Upper lobe of right lung (tissue), 1 donor: ENCODE measurements around the gene DNAJC17. TPM values are rescaled to one million over a fixed set of nuclear protein-coding genes. Genes with fewer than 3 reads are reported as not detected.

Source experiments
- ATAC-seq: fragments of 200-7000 bp; cut with Tn5 transposase; one replicate; pipeline ENCODE4 v1.9.1; 2020; ENCODE audit warnings: mild to moderate bottlenecking, moderate library complexity
- DNase-seq: peaks from one replicate; pipeline ENCODE4 v3.0.0-alpha.2; 2020
- H3K27ac ChIP-seq: fragments of 200-600 bp; one replicate; pipeline ENCODE4 v1.8.0; 2022
- H3K27me3 ChIP-seq: fragments of 200-600 bp; one replicate; pipeline ENCODE4 v1.8.0; 2022; ENCODE audit warnings: mild to moderate bottlenecking
- H3K36me3 ChIP-seq: fragments of 200-600 bp; one replicate; pipeline ENCODE4 v1.8.0; 2022
- H3K4me1 ChIP-seq: fragments of 200-600 bp; one replicate; pipeline ENCODE4 v1.8.0; 2022
- H3K4me3 ChIP-seq: fragments of 200-600 bp; one replicate; pipeline ENCODE4 v1.8.0; 2022; ENCODE audit warnings: mild to moderate bottlenecking
- H3K9me3 ChIP-seq: fragments of 200-600 bp; one replicate; pipeline ENCODE4 v1.8.0; 2022
- intact Hi-C: fragments of 100-400 bp; cut with DNase I; formaldehyde crosslinking; loops from one replicate; pipeline ENCODE4 v1.11.0; 2022
- total RNA-seq: library from RNA; stranded (reverse); fragmentation: NEBNext Ultra II Directional; extraction: Animal tissue kit (Norgen Biotek cat#: 25700); gene quantifications from one replicate; pipeline ENCODE4 v1.2.1, GENCODE V29; 2021
- TF ChIP-seq, protein P1 (sequence below): fragments of 200-600 bp; IDR thresholded peaks from one replicate; pipeline ENCODE4 v1.8.0; 2022; ENCODE audit warnings: antibody characterized with exemption
- donor health status: DM: no; HTN: yes; CAD: no; lungs with severe emphysema.

The DNAJC17 gene
- total RNA-seq, 1 donor from 2014 or later = 30.7 TPM

DNA sequence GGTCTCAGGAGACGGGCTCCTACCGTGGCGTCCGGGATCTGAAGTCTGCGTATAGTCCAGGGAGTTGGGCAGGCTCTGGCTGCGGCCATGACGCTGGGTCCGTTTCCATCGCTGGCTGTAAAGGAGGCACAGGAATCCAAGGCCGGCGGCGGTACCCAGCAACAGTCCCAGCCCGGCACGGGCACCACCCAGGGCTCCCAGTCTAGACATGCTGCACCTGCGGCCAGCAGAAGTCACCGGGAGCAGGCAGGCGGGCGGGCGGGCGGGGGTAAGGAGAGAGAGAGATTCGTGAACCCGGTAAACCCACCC lies 52.7 kb downstream of the DNAJC17 start:
- ATAC-seq (peak; percentile 37), DNase-seq (peak; percentile 76)
- no peaks in the 10 kb centered on the region for H3K27me3 ChIP-seq
- H3K27ac ChIP-seq = peak overlapping the region; percentile 82
- TF ChIP-seq, protein P1, sequence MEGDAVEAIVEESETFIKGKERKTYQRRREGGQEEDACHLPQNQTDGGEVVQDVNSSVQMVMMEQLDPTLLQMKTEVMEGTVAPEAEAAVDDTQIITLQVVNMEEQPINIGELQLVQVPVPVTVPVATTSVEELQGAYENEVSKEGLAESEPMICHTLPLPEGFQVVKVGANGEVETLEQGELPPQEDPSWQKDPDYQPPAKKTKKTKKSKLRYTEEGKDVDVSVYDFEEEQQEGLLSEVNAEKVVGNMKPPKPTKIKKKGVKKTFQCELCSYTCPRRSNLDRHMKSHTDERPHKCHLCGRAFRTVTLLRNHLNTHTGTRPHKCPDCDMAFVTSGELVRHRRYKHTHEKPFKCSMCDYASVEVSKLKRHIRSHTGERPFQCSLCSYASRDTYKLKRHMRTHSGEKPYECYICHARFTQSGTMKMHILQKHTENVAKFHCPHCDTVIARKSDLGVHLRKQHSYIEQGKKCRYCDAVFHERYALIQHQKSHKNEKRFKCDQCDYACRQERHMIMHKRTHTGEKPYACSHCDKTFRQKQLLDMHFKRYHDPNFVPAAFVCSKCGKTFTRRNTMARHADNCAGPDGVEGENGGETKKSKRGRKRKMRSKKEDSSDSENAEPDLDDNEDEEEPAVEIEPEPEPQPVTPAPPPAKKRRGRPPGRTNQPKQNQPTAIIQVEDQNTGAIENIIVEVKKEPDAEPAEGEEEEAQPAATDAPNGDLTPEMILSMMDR = no peak
- H3K9me3 ChIP-seq = no peaks in the 10 kb centered on the region
- intact Hi-C loops = no loop called here
- peak overlapping the region; percentile 77 for H3K4me3 ChIP-seq
- H3K4me1 ChIP-seq = peaks cover 17% of the 10 kb centered on the region
- peaks cover 29% of the 10 kb centered on the region for H3K36me3 ChIP-seq

DNA sequence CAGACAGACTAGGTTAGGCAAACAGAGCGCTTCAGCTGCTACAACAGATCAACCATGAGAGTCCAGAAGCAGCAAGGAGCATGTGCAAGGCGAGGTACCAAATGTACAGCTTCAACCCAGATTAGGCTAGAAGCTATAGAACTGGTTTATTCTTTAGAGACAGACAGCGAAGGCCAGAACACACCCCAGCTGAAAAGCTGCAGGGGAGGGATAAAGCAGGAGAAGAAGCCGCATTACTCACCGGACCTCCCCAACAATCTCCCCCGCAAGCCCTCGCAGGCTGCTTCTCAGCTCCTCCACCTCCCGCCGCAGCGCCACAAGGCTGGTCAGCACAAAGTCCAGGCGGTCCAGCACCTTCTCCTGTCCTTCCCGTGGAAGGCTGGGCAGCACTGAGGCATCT lies 55.5 kb downstream of the DNAJC17 start:
- H3K27me3 ChIP-seq = no peaks in the 10 kb centered on the region
- peaks cover 17% of the 10 kb centered on the region for H3K4me1 ChIP-seq
- H3K4me3 ChIP-seq = no peak overlapping the region
- H3K36me3 ChIP-seq = peaks cover 38% of the 10 kb centered on the region
- H3K9me3 ChIP-seq = no peaks in the 10 kb centered on the region
- ATAC-seq (no peak), DNase-seq (no peak)
- TF ChIP-seq, protein P1 = no peak
- H3K27ac ChIP-seq = no peak overlapping the region
- intact Hi-C loops = no loop called here

DNA sequence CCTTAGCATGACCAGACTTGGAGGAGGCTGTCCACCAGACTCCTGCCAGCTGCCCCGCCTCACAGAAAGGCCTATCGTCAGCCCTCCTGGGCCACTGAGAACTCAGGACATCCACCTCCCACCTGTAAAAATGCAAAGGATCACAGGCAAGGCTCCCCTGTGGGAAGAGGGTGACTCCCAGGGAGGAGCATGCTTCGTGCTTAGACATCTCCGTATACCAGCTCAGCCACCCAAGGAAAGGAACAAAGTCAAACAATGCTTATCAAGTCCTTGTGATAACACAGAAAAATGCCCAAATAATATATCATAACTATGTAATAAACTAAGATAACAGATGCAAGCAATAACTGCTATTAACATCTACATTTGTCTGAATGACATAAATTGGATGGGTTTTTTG lies 56.4 kb downstream of the DNAJC17 start:
- intact Hi-C loops = no loop called here

DNA sequence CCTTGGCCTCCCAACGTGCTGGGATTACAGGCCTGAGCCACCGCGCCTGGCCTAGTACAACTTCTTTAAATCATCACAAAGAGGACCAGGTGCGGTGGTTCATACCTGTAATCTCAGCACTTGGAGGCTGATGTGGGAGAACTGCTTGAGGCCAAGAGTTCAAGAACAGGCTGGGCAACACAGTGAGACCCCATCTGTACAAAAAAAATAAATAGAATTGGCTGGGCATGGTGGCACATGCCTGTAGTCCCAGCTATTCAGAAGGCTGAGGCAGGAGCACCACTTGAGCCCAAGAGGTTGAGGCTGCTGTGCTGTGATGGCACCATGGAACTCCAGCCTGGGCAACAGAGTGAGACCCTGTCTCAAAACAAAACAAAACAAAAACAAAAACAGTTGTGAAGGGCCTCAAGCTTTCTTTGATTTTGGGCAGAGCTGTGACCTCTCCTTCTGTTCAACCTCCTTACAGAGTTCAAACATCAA lies 58.1 kb downstream of the DNAJC17 start:
- Histone ChIP-seq H3K27me3 (no peaks in the 10 kb centered on the region), H3K9me3 (no peaks in the 10 kb centered on the region), H3K27ac (no peak overlapping the region), H3K4me3 (no peak overlapping the region), H3K4me1 (peaks cover 16% of the 10 kb centered on the region), H3K36me3 (peaks cover 54% of the 10 kb centered on the region)
- DNase-seq (no peak), ATAC-seq (no peak)
- intact Hi-C loops = no loop called here
- TF ChIP-seq, protein P1 = no peak

More for the DNA sequence above, 56.4 kb downstream of the DNAJC17 start:
- peaks cover 38% of the 10 kb centered on the region for H3K36me3 ChIP-seq
- ATAC-seq (no peak), DNase-seq (no peak)
- H3K4me1 ChIP-seq = peaks cover 17% of the 10 kb centered on the region
- H3K4me3 ChIP-seq = no peak overlapping the region
- H3K27ac ChIP-seq = no peak overlapping the region
- TF ChIP-seq, protein P1 = no peak
- H3K27me3 ChIP-seq = no peaks in the 10 kb centered on the region
- H3K9me3 ChIP-seq = no peaks in the 10 kb centered on the region

DNA sequence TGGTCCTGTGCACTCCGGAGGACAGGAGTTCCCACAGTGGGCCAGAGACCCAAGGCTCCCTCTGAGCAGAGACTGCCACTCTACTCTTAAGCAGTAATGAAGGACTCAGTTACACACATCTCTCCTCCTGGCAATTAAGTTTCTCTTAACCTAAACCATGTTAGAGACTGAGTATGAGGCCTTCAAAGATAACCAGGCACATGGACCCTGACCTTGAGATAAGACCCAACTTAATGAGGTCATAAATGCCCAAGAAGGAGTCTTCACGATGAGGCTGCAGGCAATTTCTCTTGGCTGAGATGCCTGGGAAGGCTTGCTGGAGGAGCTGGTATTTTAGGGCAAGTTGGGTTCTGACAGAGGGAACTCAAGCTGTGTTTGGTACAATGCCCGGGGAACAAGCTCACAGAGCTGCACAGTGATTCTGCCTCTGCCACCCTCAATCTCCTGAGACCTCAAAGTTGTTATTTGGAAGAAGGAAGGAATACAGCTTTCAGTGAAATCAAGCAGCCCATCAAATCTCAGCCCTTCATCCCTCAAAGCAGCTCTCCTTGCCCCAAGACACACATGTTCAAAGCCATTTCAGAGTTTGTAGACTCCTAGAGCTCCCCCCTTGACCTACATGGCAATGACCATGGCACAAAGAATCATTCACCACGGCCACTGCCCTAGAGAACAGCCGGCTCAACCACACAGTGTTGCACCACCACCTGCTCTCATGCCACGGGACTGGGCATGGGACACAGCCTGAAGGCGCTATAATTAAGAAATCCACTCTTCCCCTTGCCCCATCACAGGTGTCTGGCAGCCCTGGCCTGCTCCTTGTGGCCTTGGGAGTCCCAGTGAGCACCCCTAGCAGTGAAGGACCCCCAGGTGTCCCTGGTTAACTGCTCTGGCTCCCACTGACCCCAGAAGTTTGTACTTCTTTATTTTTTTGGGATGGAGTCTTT lies 59.3 kb downstream of the DNAJC17 start:
- Histone ChIP-seq H3K27ac (peak overlapping the region; percentile 42), H3K9me3 (no peaks in the 10 kb centered on the region), H3K4me3 (no peak overlapping the region), H3K27me3 (no peaks in the 10 kb centered on the region), H3K4me1 (peaks cover 4% of the 10 kb centered on the region), H3K36me3 (peaks cover 66% of the 10 kb centered on the region)
- peak; percentile 86 for DNase-seq
- peak; percentile 76 for ATAC-seq
- TF ChIP-seq, protein P1 = no peak
- intact Hi-C loops = no loop called here
